Fibroblast of peridontal ligament (primary cell): Measurements from ENCODE around the gene EXD3.

Experiments
- DNase-seq: peaks from one replicate; pipeline ENCODE4 v3.0.0-alpha.2; 2010; ENCODE audit errors: extremely low read depth

Gene EXD3

DNA sequence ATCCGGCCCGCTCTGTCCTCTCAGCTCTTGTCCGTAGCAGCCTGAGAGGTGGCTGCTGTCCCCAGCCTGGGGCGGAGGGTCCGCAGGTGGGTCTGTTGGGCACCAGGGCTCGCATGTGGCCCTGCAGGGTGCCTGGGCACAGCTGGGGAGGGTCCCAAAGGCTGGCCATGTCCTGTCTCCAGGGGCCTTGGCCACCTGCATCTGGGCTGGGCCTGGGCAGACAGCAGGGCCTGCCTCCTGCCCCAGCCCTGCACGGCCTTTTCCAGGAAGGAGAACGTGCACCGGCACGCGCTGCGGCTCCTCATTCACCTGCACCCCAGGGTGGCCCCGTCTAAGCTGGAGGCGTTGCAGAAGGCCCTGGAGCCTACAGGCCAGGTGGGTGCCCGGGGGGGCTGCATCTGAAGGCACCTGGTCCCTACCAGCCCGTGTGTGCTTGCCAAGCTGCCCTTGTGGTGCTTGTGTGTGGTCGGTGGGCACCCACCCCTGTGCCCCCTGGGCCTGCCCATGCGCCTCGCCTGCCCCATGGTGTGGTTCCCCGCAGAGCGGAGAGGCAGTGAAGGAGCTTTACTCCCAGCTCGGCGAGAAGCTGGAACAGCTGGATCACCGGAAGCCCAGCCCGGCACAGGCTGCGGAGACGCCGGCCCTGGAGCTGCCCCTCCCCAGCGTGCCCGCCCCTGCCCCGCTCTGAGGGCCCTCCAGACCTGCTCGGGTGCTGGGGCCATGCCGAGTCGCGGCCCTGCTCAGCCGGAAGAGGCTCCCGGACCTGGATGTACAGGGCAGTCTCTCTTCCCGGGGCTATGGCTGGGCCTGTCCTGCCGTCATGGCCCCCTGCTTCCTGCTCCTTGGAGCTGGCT lies 150.5 kb downstream of the EXD3 start:
- no peak for DNase-seq

DNA sequence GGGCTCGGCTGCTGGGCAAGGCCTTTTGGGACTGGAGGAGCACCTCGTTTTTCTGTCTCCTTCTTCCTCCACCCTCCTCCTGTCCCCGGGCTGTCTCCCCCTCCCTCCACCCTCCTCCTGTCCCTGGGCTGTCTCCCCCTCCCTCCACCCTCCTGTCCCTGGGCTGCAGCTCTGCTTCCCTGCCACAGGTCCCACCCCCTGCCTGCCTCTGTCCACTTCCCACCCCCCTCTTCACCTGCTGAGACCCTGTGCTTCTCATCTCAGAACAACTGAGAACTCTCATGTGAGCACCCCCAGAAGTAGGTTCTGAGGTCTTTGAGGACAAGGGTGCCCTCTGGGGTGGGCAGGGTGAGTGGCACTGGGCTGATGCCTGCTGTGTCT lies 151.3 kb downstream of the EXD3 start:
- no peak for DNase-seq

DNA sequence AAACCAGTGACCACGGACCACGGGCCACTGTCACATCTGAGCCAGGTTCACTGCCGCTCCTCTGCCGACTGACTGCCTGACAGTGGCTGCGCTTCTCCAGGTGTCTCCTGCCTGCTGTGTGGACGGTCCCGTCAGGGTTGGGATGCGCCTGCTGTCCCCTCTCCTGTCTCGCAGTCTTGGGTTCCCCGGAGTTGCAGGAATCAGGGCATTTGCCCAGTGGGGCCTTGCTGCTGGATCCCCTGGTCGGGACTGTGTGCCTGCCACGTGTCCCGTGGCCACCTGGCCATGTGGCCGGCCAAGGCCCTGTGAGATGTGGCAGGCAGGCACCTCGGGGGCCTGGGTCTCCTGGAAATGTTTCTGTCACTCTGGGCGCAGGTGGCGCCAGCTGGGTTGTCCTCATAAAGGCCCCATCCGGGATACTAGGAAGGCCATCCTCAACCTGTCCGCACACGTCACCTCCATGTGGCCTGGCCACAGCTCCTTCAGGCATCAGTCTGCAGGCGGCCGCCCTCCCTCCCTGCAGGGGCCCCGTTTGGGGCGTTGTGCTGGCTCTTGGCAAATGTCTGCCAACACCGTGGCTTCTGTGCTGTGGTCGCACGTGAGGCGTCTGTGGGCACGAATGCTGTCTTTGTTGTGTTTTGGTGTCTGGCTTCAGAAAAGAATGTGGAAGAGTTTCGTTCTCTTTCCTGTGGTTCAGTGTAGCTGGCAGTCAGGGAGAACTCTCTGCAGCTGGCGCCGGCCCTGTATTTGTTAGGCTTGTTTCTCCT lies 151.8 kb downstream of the EXD3 start:
- DNase-seq, result no peak

- peak; percentile 41 for DNase-seq
Observed at GRCh38 chr9:137269231-137269772, 153.7 kb downstream of the EXD3 start.

DNA sequence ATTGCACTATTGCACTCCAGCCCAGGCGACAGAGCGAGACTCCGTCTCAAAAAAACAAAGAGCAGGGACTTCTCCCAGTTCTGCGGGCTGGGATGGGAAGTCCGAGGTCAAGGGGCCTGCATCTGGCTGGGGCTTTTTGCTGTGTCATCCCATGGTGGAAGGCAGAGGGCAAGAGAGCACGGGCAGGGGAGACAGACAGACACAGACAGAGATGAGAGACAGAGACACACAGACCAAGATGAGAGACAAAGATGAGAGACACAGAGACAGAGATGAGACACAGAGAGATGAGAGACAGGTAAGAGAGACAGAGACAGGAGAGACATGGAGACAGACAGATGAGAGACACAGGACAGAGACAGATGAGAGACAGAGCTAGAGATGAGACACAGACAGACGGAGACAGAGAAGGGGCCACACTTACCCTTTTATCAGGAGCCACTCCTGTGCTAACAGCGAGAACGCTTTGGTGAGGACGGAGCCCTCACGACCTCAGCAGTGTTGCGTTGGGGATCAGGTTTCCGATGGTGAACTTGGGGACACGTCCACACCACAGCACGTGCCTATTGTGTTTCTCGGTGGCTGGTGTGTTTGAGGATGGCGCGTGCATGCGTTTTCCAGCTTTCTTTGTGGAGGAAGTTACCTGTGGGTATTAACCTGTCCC lies 154.3 kb downstream of the EXD3 start:
- no peak for DNase-seq

GRCh38 chr9:137267933-137268355 lies 155.0 kb downstream of the EXD3 start:
- DNase-seq, result no peak

GRCh38 chr9:137266585-137267453 lies 156.1 kb downstream of the EXD3 start:
- no peak for DNase-seq

GRCh38 chr9:137266162-137266527 lies 156.8 kb downstream of the EXD3 start:
- no peak for DNase-seq

DNA sequence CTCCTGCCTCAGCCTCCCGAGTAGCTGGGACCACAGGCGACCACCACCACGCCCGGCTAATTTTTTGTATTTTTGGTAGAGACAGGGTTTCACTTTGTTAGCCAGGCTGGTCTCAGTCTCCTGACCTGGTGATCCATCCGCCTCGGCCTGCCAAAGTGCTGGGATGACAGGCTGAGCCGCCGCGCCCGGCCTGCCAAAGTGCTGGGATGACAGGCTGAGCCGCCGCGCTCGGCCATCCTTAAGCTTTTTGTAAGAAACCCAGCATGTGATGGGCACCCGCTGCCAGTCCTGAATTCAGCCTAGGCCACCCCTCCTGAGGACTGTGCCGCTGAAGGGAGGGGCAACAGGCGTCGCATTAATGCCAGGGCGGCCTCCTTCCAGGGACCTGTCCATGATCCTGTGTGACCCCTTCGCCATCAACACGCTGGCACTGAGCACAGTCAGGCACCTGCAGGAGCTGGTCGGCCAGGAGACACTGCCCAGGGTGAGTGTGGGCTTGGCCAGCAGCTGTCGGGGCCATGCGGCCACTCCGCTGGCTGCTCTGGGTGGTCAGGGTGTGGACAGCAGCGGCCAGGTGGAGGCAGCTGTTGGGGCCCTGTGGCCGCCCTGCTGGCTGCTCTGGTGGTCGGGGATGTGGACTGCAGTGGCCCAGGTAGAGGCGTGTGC lies 157.3 kb downstream of the EXD3 start:
- DNase-seq, result no peak

- no peak for DNase-seq
Observed at GRCh38 chr9:137264067-137264466, 158.9 kb downstream of the EXD3 start.

- DNase-seq, result no peak
Observed at GRCh38 chr9:137263506-137263905, 159.5 kb downstream of the EXD3 start.

DNA sequence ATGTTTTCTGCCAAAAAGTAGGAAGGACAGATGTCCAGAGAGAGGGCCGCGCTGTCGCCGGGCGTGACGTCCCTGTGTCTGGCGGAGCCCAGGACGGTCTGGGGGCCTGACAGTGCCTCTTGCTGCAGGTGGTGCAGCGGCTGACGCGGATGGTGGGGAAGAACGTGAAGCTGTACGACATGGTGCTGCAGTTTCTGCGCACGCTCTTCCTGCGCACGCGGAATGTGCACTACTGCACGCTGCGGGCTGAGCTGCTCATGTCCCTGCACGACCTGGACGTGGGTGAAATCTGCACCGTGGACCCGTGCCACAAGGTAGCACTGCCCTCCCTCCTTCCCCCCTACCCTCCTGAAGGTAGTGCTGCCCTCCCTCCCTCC lies 160.1 kb downstream of the EXD3 start:
- DNase-seq, result no peak

DNA sequence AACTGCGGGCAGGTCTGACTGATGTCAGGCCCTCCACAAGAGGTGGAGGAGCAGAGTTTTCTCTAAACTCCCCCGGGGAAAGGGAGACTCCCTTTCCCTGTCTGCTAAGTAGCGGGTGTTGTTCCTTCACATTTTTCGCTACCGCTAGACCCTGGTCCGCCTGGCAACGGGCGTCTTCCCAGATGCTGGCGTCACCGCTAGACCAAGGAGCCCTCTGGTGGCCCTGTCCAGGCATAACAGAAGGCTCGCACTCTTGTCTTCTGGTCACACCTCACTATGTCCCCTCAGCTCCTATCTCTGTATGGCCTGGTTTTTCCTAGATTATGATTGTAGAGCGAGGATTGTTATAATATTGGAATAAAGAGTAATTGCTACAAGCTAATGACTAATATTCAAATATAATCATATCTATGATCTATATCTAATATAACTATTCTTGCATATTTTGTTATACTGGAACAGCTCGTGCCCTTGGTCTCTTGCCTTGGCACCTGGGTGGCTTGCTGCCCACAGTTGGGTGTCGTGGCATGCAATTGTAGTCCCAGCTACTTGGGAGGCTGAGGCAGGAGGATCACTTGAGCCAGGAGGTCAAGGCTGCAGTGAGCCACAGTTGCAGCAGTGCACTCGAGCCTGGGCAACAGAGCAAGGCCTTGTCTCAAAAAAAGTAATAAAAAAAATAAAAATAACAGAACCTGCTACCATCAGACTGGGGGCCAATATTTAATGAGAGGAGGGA lies 160.6 kb downstream of the EXD3 start:
- peak; percentile 52 for DNase-seq
